NCI-H187 treated with DMSO at 0.1 percent for 48 hours (cell line): ENCODE results near the gene MAP4K2.

Source experiments
- DNase-seq: peaks from one replicate; lab custom pipeline; 2025; lab: John Stamatoyannopoulos, UW

MAP4K2 gene

DNA sequence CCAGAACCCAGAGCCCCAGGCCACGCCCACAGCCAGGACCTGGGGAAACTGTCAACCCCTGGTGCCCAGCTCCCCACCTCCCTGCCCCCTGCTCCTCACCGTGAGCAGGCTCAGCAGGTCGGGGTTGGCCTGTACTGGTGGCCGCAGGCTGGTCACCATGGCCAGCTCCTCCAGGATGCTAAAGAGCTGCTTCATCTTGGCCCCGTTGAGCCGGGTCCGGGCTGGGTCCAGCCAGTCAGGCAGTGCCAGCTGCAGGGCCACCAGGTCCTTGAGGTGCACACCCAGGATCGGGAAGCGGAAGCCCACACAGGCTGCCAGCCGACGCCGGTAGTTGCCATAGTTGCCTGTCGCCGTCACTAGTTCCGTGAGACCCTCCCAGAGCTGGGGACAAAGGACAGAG is 66.4 kb downstream of the MAP4K2 start:
- DNase-seq: no peak

DNA sequence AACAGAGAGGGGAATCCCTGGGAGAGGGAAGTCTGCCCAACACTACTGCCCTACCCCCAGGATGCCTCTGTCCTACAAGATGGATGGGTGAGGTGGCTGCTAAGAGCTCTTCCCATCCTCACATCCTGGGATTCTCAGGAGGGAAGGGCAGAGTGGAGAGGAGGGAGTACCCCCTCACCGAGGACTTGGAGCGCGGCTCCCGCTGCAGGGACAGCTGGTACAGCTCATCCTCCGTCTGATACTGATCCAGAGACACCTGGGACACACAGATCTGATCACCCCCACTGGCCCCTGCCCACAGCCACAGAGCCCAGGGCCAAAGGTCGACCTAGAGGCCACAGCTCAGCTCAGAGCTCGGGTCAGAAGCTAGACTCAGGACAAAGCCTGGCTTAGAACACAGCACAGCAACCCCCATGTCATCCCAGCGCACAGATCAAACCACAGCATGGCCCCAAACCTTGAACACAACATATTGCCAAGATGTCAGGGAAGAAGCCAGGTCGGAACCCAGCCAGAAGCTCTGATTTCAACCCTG is 67.2 kb downstream of the MAP4K2 start:
- DNase-seq: no peak
